Liver (tissue), 9 donors: ENCODE results near the gene PSMD6. TPM values are rescaled to one million over a fixed set of nuclear protein-coding genes. Genes with fewer than 3 reads are reported as not detected.

Experiments
- DNase-seq: peaks from one replicate; pipeline ENCODE4 v3.0.0-alpha.2; 2017; ENCODE audit warnings: low spot score
- H3K27ac ChIP-seq, 2 donors: one replicate each; pipeline ENCODE4 v1.7.0; 2013; ENCODE audit warnings: inconsistent platforms in 2 of 2, low read length in 2 of 2, control low read depth in 1 of 2, low read depth in 1 of 2, mild to moderate bottlenecking in 1 of 2
- H3K27me3 ChIP-seq, 4 donors: one replicate each; pipeline versions ENCODE4 v1.6.1 to v1.7.0; 2013; ENCODE audit warnings: low read length in 3 of 4, inconsistent platforms in 1 of 4, mild to moderate bottlenecking in 1 of 4, moderate library complexity in 1 of 4; ENCODE audit not compliant: control insufficient read depth in 4 of 4, insufficient read depth in 4 of 4
- H3K36me3 ChIP-seq, 4 donors: one replicate each; pipeline versions ENCODE4 v1.6.1 to v1.7.0; 2013; ENCODE audit warnings: low read length in 3 of 4, mild to moderate bottlenecking in 3 of 4, low read depth in 1 of 4, moderate library complexity in 1 of 4; ENCODE audit not compliant: control insufficient read depth in 4 of 4, insufficient read depth in 3 of 4
- H3K4me1 ChIP-seq, 4 donors: one replicate each; pipeline versions ENCODE4 v1.6.1 to v1.7.0; 2013; ENCODE audit warnings: low read length in 3 of 4, mild to moderate bottlenecking in 3 of 4, moderate library complexity in 1 of 4; ENCODE audit not compliant: control insufficient read depth in 4 of 4, insufficient read depth in 4 of 4
- H3K4me3 ChIP-seq, 3 donors: one replicate each; pipeline versions ENCODE4 v1.6.1 to v1.7.0; 2013; ENCODE audit warnings: low read length in 3 of 3, control low read depth in 1 of 3, low read depth in 1 of 3, mild to moderate bottlenecking in 1 of 3
- H3K9ac ChIP-seq, 2 donors: one replicate each; pipeline ENCODE4 v1.7.0; 2013; ENCODE audit warnings: low read length in 2 of 2, mild to moderate bottlenecking in 2 of 2, moderate library complexity in 2 of 2, control low read depth in 1 of 2, low read depth in 1 of 2
- H3K9me3 ChIP-seq, 4 donors: one replicate each; pipeline versions ENCODE4 v1.6.1 to v1.7.0; 2013; ENCODE audit warnings: low read length in 3 of 4; ENCODE audit not compliant: control insufficient read depth in 4 of 4
- EGR1 ChIP-seq, 2 donors: IDR thresholded peaks; 2 replicates each; pipeline ENCODE4 v1.6.1; 2016 to 2018; ENCODE audit warnings: antibody characterized with exemption in 2 of 2, low read depth in 2 of 2
- FOXA1 ChIP-seq: IDR thresholded peaks from 2 replicates; pipeline ENCODE4 v1.6.1; 2016; ENCODE audit warnings: antibody characterized with exemption
- FOXA2 ChIP-seq: IDR thresholded peaks from 2 replicates; pipeline ENCODE4 v1.6.1; 2016; ENCODE audit warnings: antibody characterized with exemption
- GABPA ChIP-seq, 2 donors: IDR thresholded peaks in 1 of 2; conservative IDR thresholded peaks in 1 of 2; 2 replicates each; pipeline ENCODE4 v1.6.1; 2016; ENCODE audit warnings: antibody characterized with exemption in 2 of 2, mild to moderate bottlenecking in 1 of 2, moderate library complexity in 1 of 2
- HNF4A ChIP-seq, 2 donors: conservative IDR thresholded peaks; 2 replicates each; pipeline ENCODE4 v1.6.1; 2016; ENCODE audit warnings: antibody characterized with exemption in 2 of 2, mild to moderate bottlenecking in 2 of 2
- HNF4G ChIP-seq: IDR thresholded peaks from 2 replicates; pipeline ENCODE4 v1.6.1; 2016; ENCODE audit warnings: antibody characterized with exemption
- JUND ChIP-seq, 2 donors: IDR thresholded peaks; 2 replicates each; pipeline ENCODE4 v1.6.1; 2016; ENCODE audit warnings: antibody characterized with exemption in 2 of 2
- RXRA ChIP-seq, 2 donors: IDR thresholded peaks; 2 replicates each; pipeline ENCODE4 v1.6.1; 2017 to 2018; ENCODE audit warnings: antibody characterized with exemption in 2 of 2, mild to moderate bottlenecking in 1 of 2
- TAF1 ChIP-seq: conservative IDR thresholded peaks from 2 replicates; pipeline ENCODE4 v1.6.1; 2016; ENCODE audit warnings: antibody characterized with exemption, mild to moderate bottlenecking
- YY1 ChIP-seq: IDR thresholded peaks from 2 replicates; pipeline ENCODE4 v1.6.1; 2016; ENCODE audit warnings: antibody characterized with exemption, mild to moderate bottlenecking
- polyA plus RNA-seq, 2 donors: library from polyadenylated mRNA; stranded (reverse) in 1 of 2; unstranded in 1 of 2; fragments of 200-250 nt in 1 of 2; fragments of >200 nt in 1 of 2; fragmentation: Nextera tagmentation in 1 of 2; extraction: Ambion mirVana in 1 of 2; gene quantifications; one replicate each; pipeline versions ENCODE4 v1.2.1 to v1.2.3, GENCODE V29; 2013 to 2015
- total RNA-seq, 2 donors: library from RNA; depleted of rRNA; stranded (reverse); fragments of >200 nt; gene quantifications; one replicate each; pipeline ENCODE4 v1.2.3, GENCODE V29; 2014
- TF ChIP-seq, protein P1 (sequence below): IDR thresholded peaks from 2 replicates; pipeline ENCODE4 v1.6.1; 2016; ENCODE audit warnings: antibody characterized with exemption, mild to moderate bottlenecking
- TF ChIP-seq, protein P2 (sequence below): IDR thresholded peaks from 2 replicates; pipeline ENCODE4 v1.6.1; 2016; ENCODE audit warnings: antibody characterized with exemption
- TF ChIP-seq, protein P3 (sequence below): IDR thresholded peaks from 2 replicates; pipeline ENCODE4 v1.6.1; 2016; ENCODE audit warnings: antibody characterized with exemption
- TF ChIP-seq, protein P4 (sequence below): fragments of 150-350 bp; IDR thresholded peaks from 2 replicates; pipeline ENCODE4 v1.5.1; 2017; ENCODE audit warnings: improper control_type of control experiment, low read depth, low read length; ENCODE audit not compliant: missing input control
- TF ChIP-seq, protein P5 (sequence below): IDR thresholded peaks from 2 replicates; pipeline ENCODE4 v1.6.1; 2016; ENCODE audit warnings: antibody characterized with exemption
- donor health status: healthy.
- donor health status: healthy.
- donor health status: healthy.
- donor health status: healthy.
- donor health status: healthy.

PSMD6 gene
- total and polyA plus RNA-seq, 4 donors = 49.3 to 72.7 (median 54.9) TPM

DNA sequence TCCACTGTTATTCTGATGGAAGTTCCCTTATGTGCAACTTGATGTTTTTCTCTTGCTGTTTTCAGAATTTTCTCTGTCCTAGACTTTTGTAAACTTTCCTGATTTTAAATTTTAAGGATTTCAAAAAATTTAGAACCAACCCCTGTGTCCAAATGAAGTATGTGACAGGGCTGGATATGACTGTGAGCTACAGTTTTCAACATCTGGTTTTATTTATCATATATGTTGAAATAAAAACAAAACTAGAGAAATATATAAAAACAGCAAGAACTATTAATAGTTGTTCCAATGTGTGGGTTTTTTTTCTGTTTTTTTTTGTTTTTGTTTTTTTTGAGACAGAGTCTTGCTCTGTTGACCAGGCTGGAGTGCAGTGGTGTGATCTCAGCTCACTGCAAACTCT, 47.4 kb upstream of the PSMD6 start:
- no peak overlapping the region for H3K27ac ChIP-seq
- H3K9me3 ChIP-seq = no peaks in the 10 kb centered on the region
- H3K27me3 ChIP-seq = no peaks in the 10 kb centered on the region
- no peaks in the 10 kb centered on the region for H3K4me1 ChIP-seq
- no peak overlapping the region for H3K9ac ChIP-seq
- no peak overlapping the region for H3K4me3 ChIP-seq
- H3K36me3 ChIP-seq = no peaks in the 10 kb centered on the region
- TF ChIP-seq, protein P1, sequence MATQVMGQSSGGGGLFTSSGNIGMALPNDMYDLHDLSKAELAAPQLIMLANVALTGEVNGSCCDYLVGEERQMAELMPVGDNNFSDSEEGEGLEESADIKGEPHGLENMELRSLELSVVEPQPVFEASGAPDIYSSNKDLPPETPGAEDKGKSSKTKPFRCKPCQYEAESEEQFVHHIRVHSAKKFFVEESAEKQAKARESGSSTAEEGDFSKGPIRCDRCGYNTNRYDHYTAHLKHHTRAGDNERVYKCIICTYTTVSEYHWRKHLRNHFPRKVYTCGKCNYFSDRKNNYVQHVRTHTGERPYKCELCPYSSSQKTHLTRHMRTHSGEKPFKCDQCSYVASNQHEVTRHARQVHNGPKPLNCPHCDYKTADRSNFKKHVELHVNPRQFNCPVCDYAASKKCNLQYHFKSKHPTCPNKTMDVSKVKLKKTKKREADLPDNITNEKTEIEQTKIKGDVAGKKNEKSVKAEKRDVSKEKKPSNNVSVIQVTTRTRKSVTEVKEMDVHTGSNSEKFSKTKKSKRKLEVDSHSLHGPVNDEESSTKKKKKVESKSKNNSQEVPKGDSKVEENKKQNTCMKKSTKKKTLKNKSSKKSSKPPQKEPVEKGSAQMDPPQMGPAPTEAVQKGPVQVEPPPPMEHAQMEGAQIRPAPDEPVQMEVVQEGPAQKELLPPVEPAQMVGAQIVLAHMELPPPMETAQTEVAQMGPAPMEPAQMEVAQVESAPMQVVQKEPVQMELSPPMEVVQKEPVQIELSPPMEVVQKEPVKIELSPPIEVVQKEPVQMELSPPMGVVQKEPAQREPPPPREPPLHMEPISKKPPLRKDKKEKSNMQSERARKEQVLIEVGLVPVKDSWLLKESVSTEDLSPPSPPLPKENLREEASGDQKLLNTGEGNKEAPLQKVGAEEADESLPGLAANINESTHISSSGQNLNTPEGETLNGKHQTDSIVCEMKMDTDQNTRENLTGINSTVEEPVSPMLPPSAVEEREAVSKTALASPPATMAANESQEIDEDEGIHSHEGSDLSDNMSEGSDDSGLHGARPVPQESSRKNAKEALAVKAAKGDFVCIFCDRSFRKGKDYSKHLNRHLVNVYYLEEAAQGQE = no peak
- TF ChIP-seq EGR1 (IDR thresholded peaks at IDR 0.05; ENCODE audit: low read depth in 2 of 2) = no peak
- TF ChIP-seq HNF4A (conservative IDR thresholded peaks at IDR 0.05) = no peak
- TF ChIP-seq, protein P2, sequence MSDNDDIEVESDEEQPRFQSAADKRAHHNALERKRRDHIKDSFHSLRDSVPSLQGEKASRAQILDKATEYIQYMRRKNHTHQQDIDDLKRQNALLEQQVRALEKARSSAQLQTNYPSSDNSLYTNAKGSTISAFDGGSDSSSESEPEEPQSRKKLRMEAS = no peak
- TF ChIP-seq FOXA1 = no peak
- no peak for TF ChIP-seq TAF1
- no peak for TF ChIP-seq GABPA (IDR thresholded peaks at IDR 0.05 in 1 of 2, conservative IDR thresholded peaks at IDR 0.05 in 1 of 2)
- TF ChIP-seq HNF4G = no peak
- TF ChIP-seq, protein P3, sequence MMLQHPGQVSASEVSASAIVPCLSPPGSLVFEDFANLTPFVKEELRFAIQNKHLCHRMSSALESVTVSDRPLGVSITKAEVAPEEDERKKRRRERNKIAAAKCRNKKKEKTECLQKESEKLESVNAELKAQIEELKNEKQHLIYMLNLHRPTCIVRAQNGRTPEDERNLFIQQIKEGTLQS = no peak
- TF ChIP-seq FOXA2 = no peak
- TF ChIP-seq RXRA (IDR thresholded peaks at IDR 0.05) = no peak
- TF ChIP-seq JUND (IDR thresholded peaks at IDR 0.05) = no peak
- TF ChIP-seq, protein P4, sequence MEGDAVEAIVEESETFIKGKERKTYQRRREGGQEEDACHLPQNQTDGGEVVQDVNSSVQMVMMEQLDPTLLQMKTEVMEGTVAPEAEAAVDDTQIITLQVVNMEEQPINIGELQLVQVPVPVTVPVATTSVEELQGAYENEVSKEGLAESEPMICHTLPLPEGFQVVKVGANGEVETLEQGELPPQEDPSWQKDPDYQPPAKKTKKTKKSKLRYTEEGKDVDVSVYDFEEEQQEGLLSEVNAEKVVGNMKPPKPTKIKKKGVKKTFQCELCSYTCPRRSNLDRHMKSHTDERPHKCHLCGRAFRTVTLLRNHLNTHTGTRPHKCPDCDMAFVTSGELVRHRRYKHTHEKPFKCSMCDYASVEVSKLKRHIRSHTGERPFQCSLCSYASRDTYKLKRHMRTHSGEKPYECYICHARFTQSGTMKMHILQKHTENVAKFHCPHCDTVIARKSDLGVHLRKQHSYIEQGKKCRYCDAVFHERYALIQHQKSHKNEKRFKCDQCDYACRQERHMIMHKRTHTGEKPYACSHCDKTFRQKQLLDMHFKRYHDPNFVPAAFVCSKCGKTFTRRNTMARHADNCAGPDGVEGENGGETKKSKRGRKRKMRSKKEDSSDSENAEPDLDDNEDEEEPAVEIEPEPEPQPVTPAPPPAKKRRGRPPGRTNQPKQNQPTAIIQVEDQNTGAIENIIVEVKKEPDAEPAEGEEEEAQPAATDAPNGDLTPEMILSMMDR = no peak
- no peak for TF ChIP-seq YY1
- TF ChIP-seq, protein P5, sequence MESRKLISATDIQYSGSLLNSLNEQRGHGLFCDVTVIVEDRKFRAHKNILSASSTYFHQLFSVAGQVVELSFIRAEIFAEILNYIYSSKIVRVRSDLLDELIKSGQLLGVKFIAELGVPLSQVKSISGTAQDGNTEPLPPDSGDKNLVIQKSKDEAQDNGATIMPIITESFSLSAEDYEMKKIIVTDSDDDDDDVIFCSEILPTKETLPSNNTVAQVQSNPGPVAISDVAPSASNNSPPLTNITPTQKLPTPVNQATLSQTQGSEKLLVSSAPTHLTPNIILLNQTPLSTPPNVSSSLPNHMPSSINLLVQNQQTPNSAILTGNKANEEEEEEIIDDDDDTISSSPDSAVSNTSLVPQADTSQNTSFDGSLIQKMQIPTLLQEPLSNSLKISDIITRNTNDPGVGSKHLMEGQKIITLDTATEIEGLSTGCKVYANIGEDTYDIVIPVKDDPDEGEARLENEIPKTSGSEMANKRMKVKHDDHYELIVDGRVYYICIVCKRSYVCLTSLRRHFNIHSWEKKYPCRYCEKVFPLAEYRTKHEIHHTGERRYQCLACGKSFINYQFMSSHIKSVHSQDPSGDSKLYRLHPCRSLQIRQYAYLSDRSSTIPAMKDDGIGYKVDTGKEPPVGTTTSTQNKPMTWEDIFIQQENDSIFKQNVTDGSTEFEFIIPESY = no peak
- no peak for DNase-seq
